ENCODE measurements around the gene MEIKIN. TPM values are rescaled to one million over a fixed set of nuclear protein-coding genes. Genes with fewer than 3 reads are reported as not detected.

MEIKIN gene
- total RNA-seq, 1 experiment from 2014 or later: not detected

DNA sequence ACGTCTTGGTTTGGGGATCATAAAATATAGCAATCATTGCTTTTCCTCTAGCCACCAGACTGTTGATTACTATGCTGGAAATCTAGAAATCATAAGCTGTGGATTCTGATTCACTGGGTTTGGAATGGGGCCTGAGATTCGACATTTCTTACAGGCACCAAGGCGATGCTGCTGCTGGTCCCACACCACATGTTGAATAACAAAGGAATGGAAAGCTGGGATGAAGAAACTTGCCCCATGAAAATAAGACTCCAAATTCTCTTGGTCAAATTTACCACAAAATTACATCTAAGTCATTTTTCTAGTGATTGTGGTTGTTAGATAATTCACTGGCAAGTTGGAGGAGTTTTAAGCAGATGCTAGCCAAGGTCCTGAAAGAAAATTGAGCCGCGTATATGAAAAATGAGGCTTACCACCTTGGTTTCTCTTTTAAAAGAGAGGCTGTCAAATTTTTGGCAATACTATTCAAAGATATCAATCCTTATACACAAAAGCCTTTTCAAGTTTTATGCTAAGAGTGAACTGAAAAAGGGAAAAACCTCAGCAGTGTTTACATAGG lies 23.0 kb upstream of the MEIKIN start:
- Histone ChIP-seq H3K36me3 (ENCODE audit: low read depth) (no peaks in the 10 kb centered on the region), H3K9me2 (ENCODE audit: insufficient read depth) (no peaks in the 10 kb centered on the region), H3F3A (ENCODE audit: insufficient read depth, low read depth) (no peaks in the 10 kb centered on the region), H4K20me1 (ENCODE audit: insufficient read depth) (no peaks in the 10 kb centered on the region), H3K9me3 (ENCODE audit: insufficient read depth, low read depth) (no peaks in the 10 kb centered on the region), H3K27me3 (ENCODE audit: insufficient read depth, low read depth) (0 out of 2 replicates have a peak, but pooled peaks cover 4% of the 10 kb centered on the region), H3K79me2 (ENCODE audit: low read depth) (no peaks in the 10 kb centered on the region), H3K27ac (no peak overlapping the region), H2AFZ (no peak overlapping the region), H3K4me1 (replicated peaks; ENCODE audit: insufficient read depth) (no peaks in the 10 kb centered on the region), H3K4me2 (no peak overlapping the region), H3K4me3 (no peak overlapping the region)
- DNase-seq: no peak
- intact Hi-C loops (cut with micrococcal nuclease; ENCODE audit: unreplicated experiment): no loop called here
- no peak for TF ChIP-seq EZH2 (IDR thresholded peaks at IDR 0.05; ENCODE audit: low read depth)
- TF ChIP-seq, protein P1, sequence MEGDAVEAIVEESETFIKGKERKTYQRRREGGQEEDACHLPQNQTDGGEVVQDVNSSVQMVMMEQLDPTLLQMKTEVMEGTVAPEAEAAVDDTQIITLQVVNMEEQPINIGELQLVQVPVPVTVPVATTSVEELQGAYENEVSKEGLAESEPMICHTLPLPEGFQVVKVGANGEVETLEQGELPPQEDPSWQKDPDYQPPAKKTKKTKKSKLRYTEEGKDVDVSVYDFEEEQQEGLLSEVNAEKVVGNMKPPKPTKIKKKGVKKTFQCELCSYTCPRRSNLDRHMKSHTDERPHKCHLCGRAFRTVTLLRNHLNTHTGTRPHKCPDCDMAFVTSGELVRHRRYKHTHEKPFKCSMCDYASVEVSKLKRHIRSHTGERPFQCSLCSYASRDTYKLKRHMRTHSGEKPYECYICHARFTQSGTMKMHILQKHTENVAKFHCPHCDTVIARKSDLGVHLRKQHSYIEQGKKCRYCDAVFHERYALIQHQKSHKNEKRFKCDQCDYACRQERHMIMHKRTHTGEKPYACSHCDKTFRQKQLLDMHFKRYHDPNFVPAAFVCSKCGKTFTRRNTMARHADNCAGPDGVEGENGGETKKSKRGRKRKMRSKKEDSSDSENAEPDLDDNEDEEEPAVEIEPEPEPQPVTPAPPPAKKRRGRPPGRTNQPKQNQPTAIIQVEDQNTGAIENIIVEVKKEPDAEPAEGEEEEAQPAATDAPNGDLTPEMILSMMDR (conservative IDR thresholded peaks at IDR 0.05): no peak
- BruUV-seq (replicated peaks): no TSS peak
- CTCF ChIA-PET: no interaction called here
- POLR2A ChIA-PET (ENCODE audit: unreplicated experiment): interaction anchor here (0.5 kb wide), 1 partner anchor 395 kb away, joined by 3 read pairs; no protein-coding TSS in a partner anchor

DNA sequence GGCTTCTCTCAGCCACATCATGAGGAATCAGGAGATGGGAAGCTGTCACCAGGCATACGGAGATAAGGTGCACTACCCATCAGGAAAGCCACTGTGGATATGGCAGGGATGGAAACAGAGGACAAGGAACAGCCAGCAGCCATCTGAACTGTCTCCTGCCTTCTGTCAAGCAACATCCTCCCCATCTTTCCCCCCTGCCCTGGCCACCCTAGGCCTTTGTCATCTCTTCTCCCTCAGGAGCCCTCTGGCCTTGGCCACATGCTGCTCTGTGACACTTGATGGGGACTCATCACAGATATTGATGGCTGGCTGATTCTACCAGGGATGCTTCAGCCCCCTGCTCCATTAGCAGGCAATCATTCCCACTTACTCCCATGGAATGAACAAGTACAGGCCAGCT lies 21.1 kb upstream of the MEIKIN start:
- Histone ChIP-seq H3K79me2 (ENCODE audit: low read depth) (no peaks in the 10 kb centered on the region), H3K4me1 (replicated peaks; ENCODE audit: insufficient read depth) (no peaks in the 10 kb centered on the region), H3K4me3 (no peak overlapping the region), H3K9me3 (ENCODE audit: insufficient read depth, low read depth) (no peaks in the 10 kb centered on the region), H4K20me1 (ENCODE audit: insufficient read depth) (no peaks in the 10 kb centered on the region), H3K4me2 (no peak overlapping the region), H3K27ac (no peak overlapping the region), H3K27me3 (ENCODE audit: insufficient read depth, low read depth) (0 out of 2 replicates have a peak, but pooled peaks cover 4% of the 10 kb centered on the region), H3K36me3 (ENCODE audit: low read depth) (no peaks in the 10 kb centered on the region), H3F3A (ENCODE audit: insufficient read depth, low read depth) (no peaks in the 10 kb centered on the region), H3K9me2 (ENCODE audit: insufficient read depth) (no peaks in the 10 kb centered on the region), H2AFZ (no peak overlapping the region)
- ChIA-PET POLR2A (ENCODE audit: unreplicated experiment) (no interaction called here), CTCF (no interaction called here)
- intact Hi-C loops (cut with micrococcal nuclease; ENCODE audit: unreplicated experiment): no loop called here
- BruUV-seq (replicated peaks): no TSS peak
- no peak for DNase-seq
- TF ChIP-seq EZH2 (IDR thresholded peaks at IDR 0.05; ENCODE audit: low read depth): no peak
- TF ChIP-seq, protein P1 (conservative IDR thresholded peaks at IDR 0.05): no peak

DNA sequence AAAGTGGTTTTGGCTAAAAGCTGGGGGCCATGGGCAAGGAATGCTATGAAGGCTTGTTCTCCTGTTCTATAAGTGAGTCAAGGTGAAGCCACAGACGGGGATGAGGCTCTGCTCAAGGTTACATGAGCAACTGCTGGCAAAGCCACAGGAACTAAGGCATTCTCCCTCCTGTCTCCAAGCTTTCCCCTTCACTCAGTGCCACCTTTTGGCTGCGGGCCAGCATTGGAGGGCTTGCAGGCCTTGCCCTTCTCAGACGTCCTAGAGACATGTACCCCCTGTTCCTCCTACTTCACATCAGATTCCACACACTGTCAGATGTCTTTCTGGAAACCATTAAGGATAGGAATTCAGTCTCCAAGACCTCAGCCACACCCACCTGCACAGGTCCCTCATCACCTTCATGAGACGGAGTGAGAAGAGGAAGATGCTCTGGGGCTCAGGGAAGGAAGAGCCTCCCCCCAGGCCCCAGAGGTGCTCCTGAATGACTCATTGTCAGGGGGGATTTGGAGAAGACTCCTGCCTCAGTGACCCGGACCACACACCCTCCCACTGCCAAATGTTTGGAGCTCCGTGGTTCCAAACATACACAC lies 20.5 kb upstream of the MEIKIN start:
- BruUV-seq (replicated peaks): no TSS peak
- POLR2A ChIA-PET (ENCODE audit: unreplicated experiment): no interaction called here
- intact Hi-C loops (cut with micrococcal nuclease; ENCODE audit: unreplicated experiment): no loop called here
- Histone ChIP-seq H3K79me2 (ENCODE audit: low read depth) (no peaks in the 10 kb centered on the region), H2AFZ (no peak overlapping the region), H3K27ac (no peak overlapping the region), H3K4me2 (no peak overlapping the region), H3K4me1 (replicated peaks; ENCODE audit: insufficient read depth) (no peaks in the 10 kb centered on the region), H3K9me2 (ENCODE audit: insufficient read depth) (no peaks in the 10 kb centered on the region), H4K20me1 (ENCODE audit: insufficient read depth) (no peaks in the 10 kb centered on the region), H3K36me3 (ENCODE audit: low read depth) (no peaks in the 10 kb centered on the region), H3F3A (ENCODE audit: insufficient read depth, low read depth) (no peaks in the 10 kb centered on the region), H3K9me3 (ENCODE audit: insufficient read depth, low read depth) (no peaks in the 10 kb centered on the region), H3K27me3 (ENCODE audit: insufficient read depth, low read depth) (no peaks in the 10 kb centered on the region), H3K4me3 (no peak overlapping the region)
- TF ChIP-seq EZH2 (IDR thresholded peaks at IDR 0.05; ENCODE audit: low read depth): no peak
- TF ChIP-seq, protein P1 (conservative IDR thresholded peaks at IDR 0.05): no peak
- CTCF ChIA-PET: no interaction called here
- DNase-seq: no peak

All from PC-9 (cell line).